Heart right ventricle (tissue), 16 donors: ENCODE results near the gene CD276. TPM values are rescaled to one million over a fixed set of nuclear protein-coding genes. Genes with fewer than 3 reads are reported as not detected.

Experiments used
- ATAC-seq, 8 donors: fragments of 200-7000 bp; cut with Tn5 transposase; one replicate each; pipeline ENCODE4 v1.9.1; 2020; ENCODE audit warnings: mild to moderate bottlenecking in 8 of 8, moderate library complexity in 8 of 8, moderate number of reproducible peaks in 1 of 8
- DNase-seq, 2 donors: peaks; one replicate each; pipeline ENCODE4 v3.0.0-alpha.2; 2020
- H3K27ac ChIP-seq, 10 donors: fragments of 200-600 bp; sonication (generic) in 2 of 10; one replicate each; pipeline versions ENCODE4 v1.5.0 to v1.8.0; 2020 to 2022; ENCODE audit warnings: mild to moderate bottlenecking in 3 of 10
- H3K27me3 ChIP-seq, 7 donors: fragments of 200-600 bp; one replicate each; pipeline ENCODE4 v1.8.0; 2021 to 2022; ENCODE audit warnings: mild to moderate bottlenecking in 2 of 7
- H3K36me3 ChIP-seq, 9 donors: fragments of 200-600 bp; sonication (generic) in 1 of 9; one replicate each; pipeline versions ENCODE4 v1.5.0 to v1.8.0; 2020 to 2022; ENCODE audit warnings: mild to moderate bottlenecking in 2 of 9
- H3K4me1 ChIP-seq, 9 donors: fragments of 200-600 bp; sonication (generic) in 1 of 9; one replicate each; pipeline versions ENCODE4 v1.5.0 to v1.8.0; 2020 to 2022; ENCODE audit warnings: mild to moderate bottlenecking in 4 of 9
- H3K4me3 ChIP-seq, 10 donors: fragments of 200-600 bp; sonication (generic) in 2 of 10; one replicate each; pipeline versions ENCODE4 v1.5.0 to v1.8.0; 2020 to 2022; ENCODE audit warnings: mild to moderate bottlenecking in 7 of 10, moderate library complexity in 2 of 10
- H3K9me3 ChIP-seq, 11 donors: fragments of 200-600 bp in 10 of 11; sonication (generic) in 2 of 11; one replicate each; pipeline versions ENCODE4 v1.5.0 to v1.8.0; 2013 to 2022; ENCODE audit warnings: mild to moderate bottlenecking in 2 of 11, control low read depth in 1 of 11, moderate library complexity in 1 of 11
- CTCF ChIP-seq, 9 donors: fragments of 200-600 bp; sonication (generic) in 2 of 9; IDR thresholded peaks; one replicate each; pipeline versions ENCODE4 v1.5.0 to v1.8.0; 2021 to 2022; ENCODE audit warnings: antibody characterized with exemption in 9 of 9, mild to moderate bottlenecking in 5 of 9, moderate library complexity in 1 of 9
- WGBS, 2 donors: extraction: QIAGEN DNeasy Blood & Tissue Kit; methylation state at CpG; one replicate each; pipeline ENCODE4 v1.1.7; 2013; ENCODE audit warnings: inconsistent platforms in 1 of 2; 5-methylcytosine and 5-hydroxymethylcytosine counted together
- intact Hi-C, 10 donors: fragments of 100-400 bp; cut with DNase I; formaldehyde crosslinking; loops; one replicate each; pipeline versions ENCODE4 v1.11.1 to v1.14.2; 2022
- polyA plus RNA-seq, 2 donors: library from polyadenylated mRNA; stranded (reverse); fragments of 200-250 nt; gene quantifications; one replicate each; pipeline ENCODE4 v1.2.3, GENCODE V29; 2013
- total RNA-seq, 10 donors: library from RNA; stranded (reverse); fragmentation: NEBNext Ultra II Directional in 3 of 10; extraction: Animal tissue kit (Norgen Biotek cat#: 25700) in 3 of 10; gene quantifications; one replicate each; pipeline versions ENCODE4 v1.2.1 to v1.2.4, GENCODE V29; 2021 to 2023
- donor health status: Arrhythmogenic right ventricular cardiomyopathy.
- donor health status: ischemic (EF 13 %, LVEDD 7.1; RV severe dilation, severe dysfunction).
- donor health status: healthy with polysubstance abuse.
- donor health status: DM: no; HTN: yes; CAD: no.
- donor health status: DM: no; HTN: no; CAD: no.
- donor health status: ischemic (EF 25% LVEDD 6.9; RV normal size, moderate dysfunction).
- donor health status: ischemic (EF 25% LVEDD 5.7; RV mildly dilated, moderate dysfunction).
- donor health status: healthy.
- donor health status: DM: yes; HTN: yes; CAD: no.
- donor health status: Ischemic cardiomyopathy.
- donor health status: ischemic (EF 35%, LVEDD 5.7; RV mildly dilated, moderate dysfunction).
- donor health status: nonischemic (EF 11% LVEDD 7.7; RV severe dilation, severe dysfunction).
- donor health status: DM: yes; HTN: yes; CAD: no.
- donor health status: PGD.
- donor health status: ischemic (EF 29% LVEDD 5.4; RV normal size, mild dysfunction).
- donor health status: nonischemic (EF 23%, LVEDD 6.1; RV moderate dilation, normal function).

Gene CD276
- total and polyA plus RNA-seq, 12 donors: 26.5 to 77.1 (median 38.1) TPM

GRCh38 chr15:73751511-73751898 lies 67.3 kb downstream of the CD276 start:
- ATAC-seq (peak in 4 of 8 donors; percentile 12 to 23 (median 20)), DNase-seq (no peak)
- Histone ChIP-seq H3K4me1 (peaks cover 4 to 31% (median 24%) of the 10 kb centered on the region in 9 donors), H3K36me3 (peaks cover 0 to 8% (median 0%) of the 10 kb centered on the region in 9 donors), H3K4me3 (peak overlapping the region; percentile 14 to 92 (median 68)), H3K27me3 (peaks cover 0 to 48% (median 13%) of the 10 kb centered on the region in 7 donors), H3K9me3 (no peaks in the 10 kb centered on the region), H3K27ac (peak overlapping the region in 3 of 10 donors; percentile 64 to 68 (median 64))
- WGBS, 2 donors: 18 to 20% methylated on average over 9 of the region's 9 CpGs
- no peak for TF ChIP-seq CTCF (IDR thresholded peaks at IDR 0.05)
- intact Hi-C loops: no loop called here

- DNase-seq (no peak), ATAC-seq (peak; percentile 32 to 56 (median 42))
- Histone ChIP-seq H3K4me1 (peaks cover 4 to 27% (median 19%) of the 10 kb centered on the region in 9 donors), H3K27me3 (peaks cover 0 to 54% (median 13%) of the 10 kb centered on the region in 7 donors), H3K36me3 (peaks cover 0 to 8% (median 0%) of the 10 kb centered on the region in 9 donors), H3K4me3 (peak overlapping the region; percentile 14 to 92 (median 68)), H3K27ac (peak overlapping the region in 9 of 10 donors; percentile 9 to 70 (median 64)), H3K9me3 (no peaks in the 10 kb centered on the region)
- 0 to 1% methylated on average over 69 to 79 of the region's 79 CpGs for WGBS, 2 donors
- intact Hi-C loops: no loop called here
- TF ChIP-seq CTCF (IDR thresholded peaks at IDR 0.05): no peak
Measured at GRCh38 chr15:73751899-73752805, 68.0 kb downstream of the CD276 start.

- 0 to 1% methylated on average over 24 to 46 of the region's 56 CpGs for WGBS, 2 donors
- Histone ChIP-seq H3K4me3 (peak overlapping the region; percentile 14 to 92 (median 68)), H3K9me3 (no peaks in the 10 kb centered on the region), H3K36me3 (peaks cover 0 to 8% (median 0%) of the 10 kb centered on the region in 9 donors), H3K27ac (peak overlapping the region in 9 of 10 donors; percentile 9 to 70 (median 64)), H3K27me3 (peaks cover 0 to 60% (median 13%) of the 10 kb centered on the region in 7 donors), H3K4me1 (peaks cover 4 to 29% (median 18%) of the 10 kb centered on the region in 9 donors)
- TF ChIP-seq CTCF (IDR thresholded peaks at IDR 0.05): no peak
- DNase-seq (no peak), ATAC-seq (peak in 7 of 8 donors; percentile 1 to 40 (median 13))
- intact Hi-C loops: no loop called here
Measured at GRCh38 chr15:73752806-73753193, 68.6 kb downstream of the CD276 start.

- no peak for TF ChIP-seq CTCF (IDR thresholded peaks at IDR 0.05)
- Histone ChIP-seq H3K27ac (peak within 1 kb of the TSS in 9 of 10 donors; percentile 9 to 70 (median 64)), H3K4me1 (peaks cover 4 to 36% (median 18%) of the 10 kb centered on the region in 9 donors), H3K4me3 (peak within 1 kb of the TSS; percentile 14 to 92 (median 68)), H3K9me3 (no peaks in the 10 kb centered on the region), H3K27me3 (peaks cover 0 to 63% (median 13%) of the 10 kb centered on the region in 7 donors), H3K36me3 (peaks cover 0 to 8% (median 0%) of the 10 kb centered on the region in 9 donors)
- peak; percentile 59 to 84 (median 70) for ATAC-seq
- 11 to 24% methylated on average over 25 to 44 of the region's 44 CpGs for WGBS, 2 donors
- intact Hi-C loops: no loop called here
- DNase-seq: peak; percentile 55 to 67
Measured at GRCh38 chr15:73753250-73754130, 69.3 kb downstream of the CD276 start, which contains the start of gene INSYN1. INSYN1 (minus strand) TSS chr15:73753351; CDS start chr15:73751130, 2,221 bp downstream.
